Measurements from ENCODE around the gene TPST2.
"Not testable (repeated sequence)": the region's sequence is repeated elsewhere in the genome, so short reads cannot be mapped to it uniquely, and the experiment has no call there.

The TPST2 gene

DNA sequence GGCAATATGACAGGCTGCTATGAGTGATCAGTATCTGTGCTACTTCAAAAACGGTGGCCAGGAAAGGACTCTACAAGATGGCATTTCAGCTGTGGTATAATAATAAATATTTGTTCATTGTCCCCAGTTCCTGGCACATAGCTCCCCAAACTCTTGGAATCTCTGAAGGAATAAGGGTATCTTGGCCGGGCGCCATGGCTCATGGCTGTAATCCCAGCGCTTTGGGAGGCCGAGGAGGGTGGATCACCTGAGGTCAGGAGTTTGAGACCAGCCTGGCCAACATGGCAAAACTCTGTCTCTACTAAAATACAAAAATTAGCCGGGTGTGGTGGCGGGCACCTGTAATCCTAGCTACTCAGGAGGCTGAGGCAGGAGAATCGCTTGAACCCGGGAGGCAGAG, 61.4 kb downstream of the TPST2 start:
- not testable (repeated sequence) for FAIRE-seq

- FAIRE-seq = no peak
These were observed 62.1 kb downstream of the TPST2 start for GRCh38 chr22:26527574-26528465.

DNA sequence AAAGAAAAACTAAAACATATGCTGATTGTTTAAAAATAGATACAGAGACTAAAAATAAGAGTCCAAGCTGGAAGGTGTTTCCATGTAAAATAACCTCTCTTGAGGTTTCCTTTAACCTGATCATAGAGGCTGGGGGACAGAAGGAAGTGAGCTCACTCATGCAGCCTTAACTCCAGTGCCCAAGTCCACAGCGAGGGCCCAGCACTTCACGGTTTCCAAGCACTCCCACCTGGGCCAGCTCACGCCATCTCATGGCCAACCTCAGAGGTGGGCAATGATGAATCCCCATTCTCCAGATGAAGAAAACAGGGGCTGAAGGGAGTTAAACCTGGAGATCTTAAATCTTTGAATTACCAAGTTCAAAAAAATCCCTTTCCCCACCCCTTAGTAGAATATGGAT, 62.8 kb downstream of the TPST2 start:
- no peak for FAIRE-seq

DNA sequence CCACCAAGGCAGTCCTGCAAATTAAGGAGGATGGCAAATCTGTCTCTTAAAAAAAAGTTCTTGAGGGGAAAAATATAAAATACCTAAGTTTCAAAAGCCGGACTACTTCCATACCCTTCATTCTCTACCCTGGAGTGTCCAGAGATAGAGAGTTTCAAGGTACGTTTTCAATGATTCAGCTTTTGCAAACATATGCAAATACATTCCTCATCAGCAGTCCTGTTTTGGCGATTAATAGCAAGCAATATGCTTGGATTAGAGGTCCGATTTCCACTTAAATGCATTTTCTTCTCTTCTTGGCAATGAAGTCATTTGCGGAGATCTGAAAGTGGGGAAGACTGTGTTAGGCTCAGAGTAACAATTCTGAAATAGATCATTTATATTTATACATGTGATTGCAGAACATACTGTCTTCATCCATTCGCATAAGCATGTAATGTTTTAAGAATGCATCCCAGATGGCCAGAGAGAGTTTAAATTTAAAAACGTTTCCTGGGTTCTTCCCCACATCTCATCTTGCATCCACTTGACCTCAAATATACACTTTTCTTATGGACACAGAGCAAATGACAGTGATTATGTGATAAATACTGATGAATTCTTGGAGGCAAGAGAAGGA, 63.9 kb downstream of the TPST2 start:
- no peak for FAIRE-seq

DNA sequence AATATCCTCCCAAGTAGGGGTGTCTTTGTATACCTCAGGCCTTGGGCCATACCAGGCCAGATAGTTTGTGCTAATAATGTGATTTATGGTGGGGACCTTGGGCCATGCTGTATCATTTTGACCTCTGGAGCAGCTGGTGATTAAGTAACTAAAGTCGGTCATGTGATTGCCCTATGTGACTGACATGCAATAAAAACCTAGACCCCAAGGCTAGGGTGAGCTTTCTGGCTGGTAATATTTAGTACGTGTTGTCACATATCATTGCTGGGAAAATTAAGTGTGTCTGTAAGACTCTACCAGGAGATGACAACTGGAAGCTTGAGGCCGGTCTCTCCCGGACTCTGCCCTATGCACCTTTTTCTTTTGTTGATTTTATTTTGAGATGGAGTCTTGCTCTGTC, 65.1 kb downstream of the TPST2 start:
- no peak for FAIRE-seq

- no peak for FAIRE-seq
These were observed 67.3 kb downstream of the TPST2 start for GRCh38 chr22:26522592-26522991.

DNA sequence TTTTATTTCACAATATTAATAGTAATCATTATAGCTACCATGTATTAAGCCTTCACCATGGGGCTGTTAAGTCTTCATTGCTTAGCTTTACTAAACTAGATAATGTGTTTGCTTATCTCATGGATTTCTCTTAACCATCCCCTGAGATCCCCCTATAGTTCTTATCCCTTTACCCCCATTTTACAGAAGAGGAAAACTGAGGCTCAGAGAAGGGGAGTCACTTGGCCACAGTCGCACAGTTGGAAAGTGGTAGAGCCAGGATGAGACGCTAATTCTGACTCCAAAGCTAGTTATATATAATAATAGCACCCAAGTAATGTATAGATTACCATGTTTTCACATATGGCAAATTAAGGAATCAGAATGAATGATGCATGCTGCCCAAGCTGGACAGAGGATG, 67.9 kb downstream of the TPST2 start:
- FAIRE-seq = no peak

DNA sequence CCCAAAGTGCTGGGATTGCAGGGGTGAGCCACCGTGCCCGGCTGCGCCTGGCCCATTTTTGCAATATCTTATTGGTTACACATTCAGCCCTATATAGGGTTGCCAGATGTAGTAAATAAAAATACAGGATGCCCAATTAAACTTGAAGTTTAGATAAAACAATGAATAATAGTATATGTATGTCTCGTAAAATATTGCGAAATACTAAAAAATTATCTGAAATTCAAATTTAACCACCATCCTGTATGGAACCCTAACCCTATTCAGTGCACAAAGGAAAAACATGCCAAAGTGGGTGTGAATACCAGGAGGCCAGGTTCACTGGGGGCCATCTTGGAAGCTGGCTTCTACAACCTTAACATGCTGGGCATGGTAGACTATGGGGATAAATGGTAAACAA, 72.5 kb downstream of the TPST2 start:
- FAIRE-seq = no peak

DNA sequence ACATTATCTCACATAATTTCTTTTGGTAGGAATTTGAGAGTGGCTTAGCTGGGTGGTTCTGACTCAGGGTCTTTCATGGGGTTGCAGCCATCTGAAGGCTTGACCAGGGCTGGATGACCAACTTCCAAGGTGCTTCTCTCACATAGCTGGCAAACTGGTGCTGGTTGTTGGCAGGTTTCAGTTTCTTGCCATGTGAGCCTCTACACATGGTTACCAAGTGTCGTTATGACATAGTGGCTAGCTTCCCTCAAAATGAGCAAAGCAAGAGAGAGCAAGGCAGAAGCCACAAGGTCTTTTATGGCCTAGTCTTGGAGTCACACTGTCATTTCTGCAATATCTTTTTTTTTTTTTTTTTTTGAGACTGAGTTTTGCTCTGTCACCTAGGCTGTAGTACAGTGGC, 73.4 kb downstream of the TPST2 start:
- FAIRE-seq = no peak

GRCh38 chr22:26515931-26516330, 74.0 kb downstream of the TPST2 start:
- no peak for FAIRE-seq

DNA sequence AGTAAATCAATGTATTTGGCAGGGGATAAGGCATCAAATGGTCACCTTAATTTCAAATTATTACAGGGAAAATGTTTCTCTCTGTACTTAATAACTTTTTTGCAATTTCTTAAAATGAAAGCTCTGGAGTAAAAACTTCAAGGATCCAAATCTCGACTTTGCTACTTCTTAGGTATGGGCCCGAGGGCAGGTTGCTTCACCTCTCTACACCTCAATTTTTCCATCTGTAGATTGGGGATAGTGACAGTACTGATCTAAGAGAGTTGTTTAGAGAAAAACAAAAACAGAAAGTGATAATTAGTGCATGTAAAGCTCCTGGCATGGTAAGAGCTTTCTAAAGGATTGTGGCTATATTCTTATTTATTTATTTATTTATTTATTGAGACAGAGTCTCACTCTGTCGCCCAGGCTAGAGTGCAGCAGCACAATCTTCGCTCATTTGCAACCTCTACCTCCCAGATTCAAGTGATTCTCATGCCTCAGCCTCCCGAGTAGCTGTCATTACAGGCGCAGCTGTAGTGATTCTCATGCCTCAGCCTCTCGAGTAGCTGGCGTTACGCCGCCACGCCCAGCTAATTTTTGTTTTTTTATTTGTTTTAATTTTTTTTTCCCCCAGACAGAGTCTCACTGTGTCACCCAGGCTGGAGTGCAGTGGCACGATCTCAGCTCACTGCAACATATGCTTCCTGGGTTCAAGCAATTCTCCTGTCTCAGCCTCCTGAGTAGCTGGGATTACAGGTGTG, 75.3 kb downstream of the TPST2 start:
- no peak for FAIRE-seq

DNA sequence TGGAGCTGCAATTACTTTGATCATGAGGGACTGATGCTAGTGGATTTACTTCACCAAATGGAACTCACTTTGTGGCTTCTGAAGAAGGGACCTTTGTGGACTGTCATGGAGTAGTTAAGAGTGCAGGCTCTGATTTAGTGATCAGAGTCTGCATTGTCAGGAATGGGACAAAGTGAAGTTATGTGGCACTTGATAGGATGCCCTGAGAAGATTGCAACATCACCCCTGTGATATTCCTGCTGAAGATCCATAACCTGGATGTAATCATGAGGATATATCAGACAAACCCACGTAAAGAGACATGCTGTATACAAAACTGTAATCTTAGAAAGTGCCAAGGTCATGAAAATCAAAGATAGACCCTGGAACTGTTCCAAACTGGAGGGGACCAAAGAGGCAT, 76.1 kb downstream of the TPST2 start:
- no peak for FAIRE-seq

DNA sequence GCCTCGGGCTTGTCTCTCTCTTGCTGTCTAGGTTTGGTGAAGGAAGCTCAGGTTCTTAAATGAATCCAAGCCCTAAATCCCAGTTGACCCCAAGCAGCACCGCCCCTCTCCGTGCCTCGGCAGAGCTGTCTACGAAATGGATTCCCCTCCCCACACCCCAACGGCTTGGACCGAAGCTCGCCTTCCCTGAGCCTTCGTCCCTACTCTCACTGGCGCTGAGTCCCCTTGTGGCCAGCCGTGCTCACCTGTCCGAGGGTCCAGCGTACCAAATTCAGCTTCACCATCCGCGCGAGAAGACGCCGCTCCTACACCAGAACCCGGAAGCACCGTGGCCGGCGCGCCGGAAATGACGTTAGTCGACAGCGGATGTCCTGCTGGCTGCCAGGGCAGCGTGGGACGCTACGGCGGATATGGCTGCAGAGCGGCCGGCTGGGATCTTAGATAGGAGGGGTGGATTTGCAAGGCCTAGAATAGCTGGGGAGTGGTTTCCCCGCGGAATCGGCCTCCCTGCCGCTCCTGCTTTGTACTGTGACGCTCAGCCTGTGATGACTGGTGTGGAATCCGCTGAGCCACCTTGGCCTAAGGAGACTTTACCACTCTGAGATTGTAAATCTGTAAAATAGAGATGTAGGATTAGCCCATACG, 77.7 kb downstream of the TPST2 start, which contains the start of gene TFIP11:
TFIP11 (minus strand) TSS at position 325 of the 645 bp plus-strand sequence. CDS start 2,201 bp downstream, outside the sequence.
- FAIRE-seq = no peak

DNA sequence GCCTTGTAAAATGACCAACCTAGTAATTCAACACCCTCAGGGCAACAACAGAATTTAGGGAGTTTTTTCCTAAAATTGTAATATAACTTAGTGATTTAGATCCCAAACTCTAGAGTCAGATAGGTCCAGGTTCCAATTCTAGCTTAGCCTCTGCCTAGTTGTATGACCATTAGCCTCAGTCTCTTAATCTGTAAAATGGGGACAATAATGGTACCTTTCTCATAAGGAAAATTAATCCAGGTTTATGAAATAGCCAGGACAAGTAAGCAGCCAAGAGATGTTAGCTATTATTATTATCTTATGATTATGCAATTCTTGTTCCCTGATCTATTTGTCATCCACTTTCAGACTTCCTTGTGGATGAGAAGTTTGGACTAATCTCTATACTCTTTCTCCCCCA, 81.8 kb downstream of the TPST2 start:
- no peak for FAIRE-seq

DNA sequence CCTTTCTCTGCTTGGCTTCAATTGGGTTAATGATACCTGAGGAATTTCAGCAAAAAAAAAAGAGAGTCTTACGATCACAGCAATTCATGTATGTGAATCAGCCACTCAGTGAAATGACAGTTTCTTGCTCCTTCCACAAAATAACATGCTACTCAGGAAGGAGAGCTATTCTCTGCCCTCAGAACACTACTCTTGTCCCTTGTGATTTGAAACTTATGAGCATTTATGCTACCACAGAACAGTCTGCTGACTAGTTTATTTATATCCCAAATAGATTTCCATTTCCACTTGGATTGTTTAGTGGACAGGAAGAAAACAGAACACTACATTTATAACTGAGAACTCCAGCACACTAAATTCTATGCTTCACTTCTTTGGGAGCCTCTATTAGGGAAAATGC, 86.2 kb downstream of the TPST2 start:
- FAIRE-seq = no peak

- no peak for FAIRE-seq
These were observed 87.0 kb downstream of the TPST2 start for GRCh38 chr22:26502688-26503561.

DNA sequence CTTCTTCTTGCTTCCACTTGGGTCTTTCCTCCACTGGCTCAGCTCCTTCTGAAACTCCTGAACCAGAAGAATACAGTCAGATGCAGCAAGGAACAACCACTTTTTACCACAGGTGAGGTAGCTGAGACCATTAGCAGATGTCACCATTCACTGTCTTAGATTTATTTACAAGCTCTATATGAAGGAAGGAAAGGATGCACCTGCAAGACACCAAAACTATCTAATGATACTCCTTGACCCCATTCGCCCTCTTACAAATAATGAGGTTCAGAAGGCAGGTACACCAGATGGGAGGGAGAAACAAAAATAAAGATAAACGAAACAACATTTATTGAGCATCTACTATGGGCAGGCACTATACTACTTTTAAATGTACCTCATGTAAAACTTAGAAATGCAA, 87.9 kb downstream of the TPST2 start:
- no peak for FAIRE-seq

GRCh38 chr22:26499188-26499703, 90.7 kb downstream of the TPST2 start:
- no peak for FAIRE-seq

DNA sequence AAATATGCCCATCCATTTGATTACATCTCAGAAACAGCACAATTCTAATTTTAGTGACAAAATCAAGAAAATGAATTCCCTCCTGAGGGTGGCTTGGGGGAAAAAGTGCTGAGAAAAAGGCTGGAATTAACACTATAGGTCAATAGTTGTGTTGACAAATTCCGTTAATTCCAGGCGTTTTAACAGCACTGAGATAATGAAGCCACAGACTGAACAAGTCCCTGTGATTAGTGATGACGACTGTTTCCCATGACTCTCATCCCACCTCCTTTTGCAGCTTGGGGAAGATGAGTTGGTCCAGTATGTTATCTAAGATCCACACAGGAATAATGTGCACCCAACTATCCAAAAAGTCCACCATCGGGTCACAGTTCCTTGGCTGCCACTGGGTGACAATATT, 93.5 kb downstream of the TPST2 start:
- FAIRE-seq = no peak

GRCh38 chr22:26494506-26494905, 95.4 kb downstream of the TPST2 start:
- no peak for FAIRE-seq

DNA sequence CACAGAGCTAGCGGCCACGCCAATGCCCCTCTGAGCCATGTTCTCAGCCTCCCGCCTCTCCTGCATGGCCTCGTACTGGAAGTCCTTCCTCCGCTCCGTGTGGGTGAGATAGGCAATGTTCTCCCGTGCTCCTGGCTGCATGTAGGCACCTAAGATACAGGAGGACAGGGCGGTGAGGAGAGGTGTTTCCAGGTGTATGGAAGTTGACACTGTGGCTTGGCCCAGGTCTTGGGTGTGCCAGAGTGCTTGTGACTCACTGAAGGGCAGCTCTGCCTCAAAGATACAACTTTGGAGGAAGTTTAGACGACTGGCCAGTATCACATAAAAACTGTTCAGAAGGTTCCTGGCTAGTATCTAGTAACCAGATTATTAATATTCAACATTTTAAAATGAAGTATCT, 97.7 kb downstream of the TPST2 start:
- no peak for FAIRE-seq
